Smooth muscle cell (in vitro differentiated cells): Measurements from ENCODE around the gene ACTL10. TPM values are rescaled to one million over a fixed set of nuclear protein-coding genes. Genes with fewer than 3 reads are reported as not detected.

Source experiments
- DNase-seq: peaks from one replicate; lab custom pipeline; 2025; ENCODE audit not compliant: unreplicated experiment; lab: John Stamatoyannopoulos, UW
- H2AFZ ChIP-seq: fragments of 200-600 bp; sonication (generic); 2 replicates; pipeline ENCODE4 v1.6.0; 2016; ENCODE audit warnings: antibody characterized with exemption, low read depth, mild to moderate bottlenecking
- H3F3A ChIP-seq: fragments of 200-600 bp; sonication (generic); 2 replicates; pipeline ENCODE4 v1.6.0; 2017; ENCODE audit warnings: antibody characterized with exemption, low read depth
- H3K27ac ChIP-seq: fragments of 200-600 bp; sonication (generic); 2 replicates; pipeline ENCODE4 v1.5.1; 2016; ENCODE audit warnings: low read depth, mild to moderate bottlenecking
- H3K27me3 ChIP-seq: fragments of 200-600 bp; sonication (generic); 2 replicates; pipeline ENCODE4 v1.6.1; 2016; ENCODE audit warnings: low read depth, mild to moderate bottlenecking
- H3K36me3 ChIP-seq: fragments of 200-600 bp; sonication (generic); 2 replicates; pipeline ENCODE4 v1.5.1; 2016; ENCODE audit warnings: low read depth
- H3K4me1 ChIP-seq: fragments of 200-600 bp; sonication (generic); 2 replicates; pipeline ENCODE4 v1.5.1; 2016; ENCODE audit warnings: low read depth
- H3K4me2 ChIP-seq: fragments of 200-600 bp; sonication (generic); 2 replicates; pipeline ENCODE4 v1.6.0; 2016; ENCODE audit warnings: mild to moderate bottlenecking
- H3K4me3 ChIP-seq: fragments of 200-600 bp; sonication (generic); 2 replicates; pipeline ENCODE4 v1.5.1; 2016; ENCODE audit warnings: mild to moderate bottlenecking
- H3K79me2 ChIP-seq: fragments of 200-600 bp; sonication (generic); 2 replicates; pipeline ENCODE4 v1.6.0; 2016; ENCODE audit warnings: low read depth, mild to moderate bottlenecking
- H3K9ac ChIP-seq: fragments of 200-600 bp; sonication (generic); 2 replicates; pipeline ENCODE4 v1.6.0; 2016; ENCODE audit warnings: low read depth
- H3K9me3 ChIP-seq: fragments of 200-600 bp; sonication (generic); replicated peaks from 2 replicates; pipeline ENCODE4 v1.5.1; 2016; ENCODE audit warnings: low read depth
- H4K20me1 ChIP-seq: fragments of 200-600 bp; sonication (generic); 2 replicates; pipeline ENCODE4 v1.6.0; 2016; ENCODE audit warnings: low read depth
- CTCF ChIP-seq: fragments of 200-600 bp; sonication (generic); IDR thresholded peaks from 2 replicates; pipeline ENCODE4 v1.5.1; 2017; ENCODE audit warnings: borderline replicate concordance, mild to moderate bottlenecking, antibody characterized with exemption; ENCODE audit not compliant: insufficient read depth, poor library complexity, severe bottlenecking
- WGBS: methylation state at CpG from one replicate; pipeline ENCODE4 v1.1.7; 2016; ENCODE audit warnings: low lambda C conversion rate; 5-methylcytosine and 5-hydroxymethylcytosine counted together
- polyA plus RNA-seq: library from polyadenylated mRNA; unstranded; fragments of >200 nt; fragmentation: Nextera tagmentation; extraction: Ambion mirVana; gene quantifications from 2 replicates; pipeline ENCODE4 v1.2.1, GENCODE V29; 2016
- total RNA-seq: library from RNA; depleted of rRNA; stranded (reverse); fragments of >200 nt; gene quantifications from 2 replicates; pipeline ENCODE4 v1.2.3, GENCODE V29; 2014

Gene ACTL10
- total and polyA plus RNA-seq, 2 experiments from 2014 or later, result 0.04 to 0.49 TPM

- Histone ChIP-seq H3K9me3 (no peaks in the 10 kb centered on the region), H3K36me3 (no peaks in the 10 kb centered on the region), H3F3A (no peaks in the 10 kb centered on the region), H3K4me3 (no peak overlapping the region), H3K9ac (no peak overlapping the region), H3K27me3 (no peaks in the 10 kb centered on the region), H3K79me2 (no peaks in the 10 kb centered on the region), H3K4me1 (no peaks in the 10 kb centered on the region), H3K27ac (no peak overlapping the region), H4K20me1 (no peaks in the 10 kb centered on the region), H3K4me2 (no peak overlapping the region), H2AFZ (no peak overlapping the region)
- WGBS, result 90% methylated on average over 11 of the region's 11 CpGs
- DNase-seq, result no peak
- no peak for TF ChIP-seq CTCF
These were observed 37.6 kb downstream of the ACTL10 start for GRCh38 chr20:33704197-33704924.

- no peaks in the 10 kb centered on the region for H3K4me1 ChIP-seq
- H3K4me3 ChIP-seq, result no peak overlapping the region
- H3K4me2 ChIP-seq, result no peak overlapping the region
- H4K20me1 ChIP-seq, result no peaks in the 10 kb centered on the region
- no peaks in the 10 kb centered on the region for H3K27me3 ChIP-seq
- H3K27ac ChIP-seq, result no peak overlapping the region
- TF ChIP-seq CTCF, result no peak
- H3F3A ChIP-seq, result no peaks in the 10 kb centered on the region
- H3K9me3 ChIP-seq, result no peaks in the 10 kb centered on the region
- no peak overlapping the region for H2AFZ ChIP-seq
- no peak overlapping the region for H3K9ac ChIP-seq
- WGBS, result 96% methylated on average over 11 of the region's 11 CpGs
- no peaks in the 10 kb centered on the region for H3K79me2 ChIP-seq
- no peaks in the 10 kb centered on the region for H3K36me3 ChIP-seq
- no peak for DNase-seq
These were observed 40.9 kb downstream of the ACTL10 start for GRCh38 chr20:33707668-33708067.

- no peak overlapping the region for H3K4me3 ChIP-seq
- DNase-seq, result no peak
- no peak overlapping the region for H3K4me2 ChIP-seq
- H3K9ac ChIP-seq, result no peak overlapping the region
- no peak overlapping the region for H2AFZ ChIP-seq
- no peaks in the 10 kb centered on the region for H3K79me2 ChIP-seq
- H3K27ac ChIP-seq, result no peak overlapping the region
- no peak for TF ChIP-seq CTCF
- H3K36me3 ChIP-seq, result no peaks in the 10 kb centered on the region
- H4K20me1 ChIP-seq, result no peaks in the 10 kb centered on the region
- no peaks in the 10 kb centered on the region for H3K4me1 ChIP-seq
- H3K9me3 ChIP-seq, result no peaks in the 10 kb centered on the region
- H3F3A ChIP-seq, result no peaks in the 10 kb centered on the region
- no peaks in the 10 kb centered on the region for H3K27me3 ChIP-seq
- no CpG with 5 or more reads among the region's 2 CpGs for WGBS
These were observed 42.7 kb downstream of the ACTL10 start for GRCh38 chr20:33709398-33709797.

GRCh38 chr20:33709905-33710541 is 43.3 kb downstream of the ACTL10 start:
- H2AFZ ChIP-seq, result no peak overlapping the region
- H3K4me3 ChIP-seq, result no peak overlapping the region
- H3K9ac ChIP-seq, result no peak overlapping the region
- WGBS, result 83% methylated on average over 14 of the region's 16 CpGs
- H4K20me1 ChIP-seq, result no peaks in the 10 kb centered on the region
- no peaks in the 10 kb centered on the region for H3K4me1 ChIP-seq
- H3K36me3 ChIP-seq, result no peaks in the 10 kb centered on the region
- H3K9me3 ChIP-seq, result no peaks in the 10 kb centered on the region
- no peak for TF ChIP-seq CTCF
- H3K79me2 ChIP-seq, result no peaks in the 10 kb centered on the region
- no peak for DNase-seq
- no peaks in the 10 kb centered on the region for H3K27me3 ChIP-seq
- H3K27ac ChIP-seq, result no peak overlapping the region
- H3F3A ChIP-seq, result no peaks in the 10 kb centered on the region
- no peak overlapping the region for H3K4me2 ChIP-seq
